B cell (primary cell): ENCODE data around the gene TRRAP. TPM values are rescaled to one million over a fixed set of nuclear protein-coding genes. Genes with fewer than 3 reads are reported as not detected.

ENCODE experiments used
- ATAC-seq: fragments of 200-7000 bp; cut with Tn5 transposase; one replicate; pipeline ENCODE4 v1.10.0; 2021; ENCODE audit warnings: low read depth, mild to moderate bottlenecking, moderate number of reproducible peaks, moderate library complexity
- CTCF ChIA-PET: fragments of 350-600 bp; sonication (Branson Sonifier 250); formaldehyde crosslinking; loops from one replicate; lab custom pipeline; 2021; ENCODE audit warnings: antibody characterized with exemption, inconsistent platforms; lab: Charles Lee
- POLR2A ChIA-PET: fragments of 350-600 bp; sonication (Branson Sonifier 250); formaldehyde crosslinking; loops from one replicate; lab custom pipeline; 2021; ENCODE audit warnings: antibody characterized with exemption; lab: Charles Lee
- DNase-seq: peaks from one replicate; pipeline ENCODE4 v3.0.0; 2013
- H2AFZ ChIP-seq: 2 replicates; pipeline ENCODE4 v1.6.1; 2012; ENCODE audit warnings: mild to moderate bottlenecking, low read depth, low read length; ENCODE audit not compliant: insufficient read depth, poor library complexity, severe bottlenecking
- H3K27ac ChIP-seq, 2 donors: 1 replicate in 1 of 2; 2 replicates in 1 of 2; pipeline ENCODE4 v1.5.1; 2012 to 2013; ENCODE audit warnings: low read length in 2 of 2, mild to moderate bottlenecking in 2 of 2, moderate library complexity in 1 of 2
- H3K27me3 ChIP-seq, 4 experiments: fragments of 200-600 bp in 1 of 4; sonication (generic) in 1 of 4; replicated peaks in 1 of 4; 1 replicate in 2 of 4; 2 replicates in 2 of 4; pipeline versions ENCODE4 v1.6.1 to v1.7.0; 2013 to 2016; ENCODE audit warnings: low read length in 3 of 4, mild to moderate bottlenecking in 2 of 4, mixed read lengths in 1 of 4, moderate library complexity in 1 of 4; ENCODE audit not compliant: insufficient read depth in 4 of 4, control insufficient read depth in 3 of 4; ENCODE audit errors: control extremely low read depth in 1 of 4
- H3K36me3 ChIP-seq, 2 experiments: replicated peaks in 1 of 2; 1 replicate in 1 of 2; 2 replicates in 1 of 2; pipeline versions ENCODE4 v1.6.1 to v1.7.1; 2013; ENCODE audit warnings: low read length in 1 of 2; ENCODE audit not compliant: insufficient read depth in 2 of 2, control insufficient read depth in 1 of 2; ENCODE audit errors: control extremely low read depth in 1 of 2, extremely low read depth in 1 of 2
- H3K4me1 ChIP-seq, 2 donors: fragments of 200-600 bp in 1 of 2; sonication (generic) in 1 of 2; 1 replicate in 1 of 2; 2 replicates in 1 of 2; pipeline versions ENCODE4 v1.5.1 to v1.6.1; 2013 to 2017; ENCODE audit warnings: low read length in 2 of 2; ENCODE audit not compliant: control insufficient read depth in 2 of 2, insufficient read depth in 2 of 2
- H3K4me2 ChIP-seq: replicated peaks from 2 replicates; pipeline ENCODE3; 2012; ENCODE audit warnings: mild to moderate bottlenecking, low read depth, low read length; ENCODE audit not compliant: poor library complexity, severe bottlenecking
- H3K4me3 ChIP-seq, 5 experiments: fragments of 200-600 bp in 1 of 5; sonication (generic) in 1 of 5; 1 replicate in 3 of 5; 2 replicates in 2 of 5; pipeline versions ENCODE4 v1.5.1 to v1.7.0; 2011 to 2016; ENCODE audit warnings: low read length in 4 of 5, mild to moderate bottlenecking in 4 of 5, low read depth in 2 of 5, control low read depth in 1 of 5, moderate library complexity in 1 of 5; ENCODE audit not compliant: insufficient read depth in 1 of 5; ENCODE audit errors: control extremely low read depth in 1 of 5, extremely low read depth in 1 of 5
- H3K79me2 ChIP-seq: fragments of 200-600 bp; sonication (generic); one replicate; pipeline ENCODE4 v1.6.0; 2016; ENCODE audit warnings: low read length; ENCODE audit not compliant: control insufficient read depth, insufficient read depth
- H3K9ac ChIP-seq: fragments of 200-600 bp; sonication (generic); 2 replicates; pipeline ENCODE4 v1.6.1; 2017; ENCODE audit warnings: mild to moderate bottlenecking, low read length, moderate library complexity
- H3K9me3 ChIP-seq, 3 donors: one replicate each; pipeline versions ENCODE4 v1.6.1 to v1.7.1; 2013; ENCODE audit warnings: low read length in 2 of 3; ENCODE audit not compliant: control insufficient read depth in 2 of 3, insufficient read depth in 1 of 3; ENCODE audit errors: control extremely low read depth in 1 of 3
- H4K20me1 ChIP-seq: 2 replicates; pipeline ENCODE4 v1.6.0; 2012; ENCODE audit warnings: mild to moderate bottlenecking, low read length; ENCODE audit not compliant: insufficient read depth, control insufficient read depth, poor library complexity, severe bottlenecking
- H3K27ac Mint-ChIP-seq: one replicate; pipeline ENCODE4 v1.8.0; 2021; ENCODE audit warnings: mixed read lengths
- H3K27me3 Mint-ChIP-seq: one replicate; pipeline ENCODE4 v1.8.0; 2021; ENCODE audit warnings: mixed read lengths
- H3K4me1 Mint-ChIP-seq: one replicate; pipeline ENCODE4 v1.8.0; 2021; ENCODE audit warnings: mixed read lengths
- H3K4me3 Mint-ChIP-seq: one replicate; pipeline ENCODE4 v1.8.0; 2021; ENCODE audit warnings: mixed read lengths
- H3K9me3 Mint-ChIP-seq: one replicate; pipeline ENCODE4 v1.8.0; 2022; ENCODE audit warnings: mixed read lengths; ENCODE audit not compliant: insufficient read depth
- CTCF ChIP-seq: fragments of 200-600 bp; IDR thresholded peaks from one replicate; pipeline ENCODE4 v1.8.0; 2022; ENCODE audit warnings: antibody characterized with exemption, mild to moderate bottlenecking
- EZH2 ChIP-seq: IDR thresholded peaks from 2 replicates; pipeline ENCODE4 v1.6.1; 2012; ENCODE audit warnings: borderline replicate concordance, low read depth, mild to moderate bottlenecking, moderate library complexity, low read length; ENCODE audit not compliant: insufficient read depth, poor library complexity, severe bottlenecking
- WGBS: methylation state at CpG from one replicate; pipeline ENCODE4 v1.1.5; 2013; ENCODE audit warnings: missing lambda C conversion rate; ENCODE audit not compliant: insufficient coverage; 5-methylcytosine and 5-hydroxymethylcytosine counted together
- intact Hi-C: fragments of 100-400 bp; cut with micrococcal nuclease; formaldehyde crosslinking; loops from one replicate; pipeline ENCODE4 v1.10.0; 2022
- polyA plus RNA-seq: library from polyadenylated mRNA; depleted of rRNA; stranded (reverse); fragments of >200 nt; gene quantifications from 2 replicates; pipeline ENCODE4 v1.2.3, GENCODE V29; 2012
- total RNA-seq, 2 donors: library from RNA; stranded (reverse); fragments of 120-200 nt in 1 of 2; gene quantifications; 1 replicate in 1 of 2; 2 replicates in 1 of 2; pipeline versions ENCODE4 v1.2.3 to v1.2.4, GENCODE V29; 2013 to 2022

Gene TRRAP
- total and polyA plus RNA-seq, 2 donors (not counting 1 experiment from before 2014, with no cell fraction given) = 25.4 to 102 TPM

GRCh38 chr7:98881561-98882315 is 3.4 kb downstream of the TRRAP start:
- Histone ChIP-seq H4K20me1 (peaks cover 47% of the 10 kb centered on the region), H3K79me2 (peaks cover 63% of the 10 kb centered on the region), H3K9me3 (no peaks in the 10 kb centered on the region), H3K9ac (no peak overlapping the region), H3K4me3 (no peak overlapping the region), H3K36me3 (peaks cover 6 to 47% of the 10 kb centered on the region in 2 experiments), H3K4me1 (peaks cover 11 to 16% of the 10 kb centered on the region in 2 donors), H3K27ac (no peak overlapping the region), H3K4me2 (no peak overlapping the region), H3K27me3 (no peaks in the 10 kb centered on the region), H2AFZ (no peak overlapping the region)
- Mint-ChIP-seq H3K4me3 (peak overlapping the region; percentile 5), H3K27ac (no peak overlapping the region), H3K9me3 (no peaks in the 10 kb centered on the region), H3K4me1 (peaks cover 16% of the 10 kb centered on the region), H3K27me3 (no peaks in the 10 kb centered on the region)
- TF ChIP-seq EZH2 (no peak), CTCF (no peak)
- intact Hi-C loops = no loop called here
- WGBS = 86% methylated on average over 2 of the region's 9 CpGs
- no peak for ATAC-seq
- POLR2A ChIA-PET = no interaction called here
- CTCF ChIA-PET = interaction anchor here (1.3 kb wide), 1 partner anchor 10 kb away, joined by 4 read pairs; no protein-coding TSS in a partner anchor
- no peak for DNase-seq

GRCh38 chr7:98884416-98884815 is 6.1 kb downstream of the TRRAP start:
- ChIA-PET POLR2A (no interaction called here), CTCF (interaction anchor here (0.7 to 1.0 kb wide), 2 partner anchors 7 to 12 kb away, joined by 4 read pairs; no protein-coding TSS in a partner anchor)
- WGBS = 83% methylated on average over 3 of the region's 4 CpGs

More at GRCh38 chr7:98884416-98884815, 6.1 kb downstream of the TRRAP start:
- peaks cover 72% of the 10 kb centered on the region for H3K79me2 ChIP-seq
- H3K4me3 ChIP-seq = no peak overlapping the region
- no peak overlapping the region for H3K9ac ChIP-seq
- DNase-seq (no peak), ATAC-seq (no peak)
- H3K9me3 Mint-ChIP-seq = no peaks in the 10 kb centered on the region
- H3K4me1 ChIP-seq = peaks cover 7 to 10% of the 10 kb centered on the region in 2 donors
- H3K36me3 ChIP-seq = peaks cover 9 to 61% of the 10 kb centered on the region in 2 experiments
- H3K4me2 ChIP-seq = no peak overlapping the region
- TF ChIP-seq CTCF (no peak), EZH2 (no peak)
- H4K20me1 ChIP-seq = peaks cover 48% of the 10 kb centered on the region
- peaks cover 20% of the 10 kb centered on the region for H3K4me1 Mint-ChIP-seq
- no peaks in the 10 kb centered on the region for H3K27me3 ChIP-seq
- H3K27ac Mint-ChIP-seq = no peak overlapping the region
- H3K27me3 Mint-ChIP-seq = no peaks in the 10 kb centered on the region
- intact Hi-C loops = no loop called here
- no peak overlapping the region for H2AFZ ChIP-seq
- no peaks in the 10 kb centered on the region for H3K9me3 ChIP-seq
- H3K27ac ChIP-seq = no peak overlapping the region
- no peak overlapping the region for H3K4me3 Mint-ChIP-seq
